Mesenchymal stem cell (in vitro differentiated cells and primary cell): ENCODE measurements around the gene GPR101.

ENCODE experiments used
- DNase-seq: peaks from one replicate; pipeline ENCODE4 v3.0.0-alpha.2; 2013
- H2AFZ ChIP-seq: one replicate; pipeline ENCODE4 v1.6.1; 2013; ENCODE audit warnings: low read depth, mild to moderate bottlenecking, control low read depth, inconsistent platforms, low read length, moderate library complexity
- H2AK5ac ChIP-seq: 2 replicates; pipeline ENCODE4 v1.6.1; 2013; ENCODE audit warnings: low read length, moderate library complexity, mild to moderate bottlenecking, inconsistent platforms; ENCODE audit not compliant: severe bottlenecking
- H2BK120ac ChIP-seq: one replicate; pipeline ENCODE4 v1.6.1; 2013; ENCODE audit warnings: low read depth, mild to moderate bottlenecking, inconsistent platforms, low read length, moderate library complexity
- H2BK12ac ChIP-seq, 2 experiments: one replicate each; pipeline ENCODE4 v1.6.1; 2013; ENCODE audit warnings: inconsistent platforms in 2 of 2, low read length in 2 of 2, mild to moderate bottlenecking in 2 of 2, moderate library complexity in 2 of 2, control low read depth in 1 of 2
- H2BK15ac ChIP-seq: one replicate; pipeline ENCODE4 v1.6.1; 2013; ENCODE audit warnings: mild to moderate bottlenecking, low read depth, inconsistent platforms; ENCODE audit not compliant: poor library complexity, severe bottlenecking
- H2BK5ac ChIP-seq: 2 replicates; pipeline ENCODE4 v1.6.1; 2013; ENCODE audit warnings: low read depth, mild to moderate bottlenecking, low read length, control low read depth, inconsistent platforms; ENCODE audit not compliant: poor library complexity, severe bottlenecking
- H3K14ac ChIP-seq, 2 experiments: one replicate each; pipeline ENCODE4 v1.6.1; 2013; ENCODE audit warnings: inconsistent platforms in 2 of 2, low read length in 2 of 2, control low read depth in 1 of 2, mild to moderate bottlenecking in 1 of 2, moderate library complexity in 1 of 2
- H3K18ac ChIP-seq, 2 experiments: one replicate each; pipeline ENCODE4 v1.6.1; 2013; ENCODE audit warnings: inconsistent platforms in 2 of 2, low read length in 2 of 2, control low read depth in 1 of 2, low read depth in 1 of 2, mild to moderate bottlenecking in 1 of 2
- H3K23ac ChIP-seq, 2 experiments: one replicate each; pipeline ENCODE4 v1.6.1; 2013; ENCODE audit warnings: inconsistent platforms in 2 of 2, low read length in 2 of 2, mild to moderate bottlenecking in 2 of 2, moderate library complexity in 2 of 2, control low read depth in 1 of 2
- H3K27ac ChIP-seq: 2 replicates; pipeline ENCODE4 v1.5.1; 2013; ENCODE audit warnings: mild to moderate bottlenecking, moderate library complexity, low read length, control low read depth, inconsistent platforms; ENCODE audit not compliant: poor library complexity, severe bottlenecking
- H3K27me3 ChIP-seq, 2 experiments: 2 replicates each; pipeline versions ENCODE4 v1.6.1 to v1.7.0; 2013; ENCODE audit warnings: low read length in 2 of 2, mild to moderate bottlenecking in 2 of 2, moderate library complexity in 2 of 2, control low read depth in 1 of 2, inconsistent platforms in 1 of 2; ENCODE audit not compliant: control insufficient read depth in 1 of 2, insufficient read depth in 1 of 2
- H3K36me3 ChIP-seq, 2 experiments: 2 replicates each; pipeline versions ENCODE4 v1.6.1 to v1.7.0; 2013; ENCODE audit warnings: low read length in 2 of 2, control low read depth in 1 of 2, inconsistent platforms in 1 of 2, low read depth in 1 of 2, mild to moderate bottlenecking in 1 of 2; ENCODE audit not compliant: insufficient read depth in 2 of 2, control insufficient read depth in 1 of 2
- H3K4ac ChIP-seq, 2 experiments: one replicate each; pipeline ENCODE4 v1.6.1; 2013; ENCODE audit warnings: inconsistent platforms in 2 of 2, low read length in 2 of 2, mild to moderate bottlenecking in 2 of 2, moderate library complexity in 2 of 2, control low read depth in 1 of 2, low read depth in 1 of 2
- H3K4me1 ChIP-seq: 2 replicates; pipeline ENCODE4 v1.6.1; 2013; ENCODE audit warnings: low read depth, low read length, control low read depth; ENCODE audit not compliant: control insufficient read depth, insufficient read depth
- H3K4me2 ChIP-seq: 2 replicates; pipeline ENCODE4 v1.6.1; 2013; ENCODE audit warnings: low read length, mild to moderate bottlenecking, inconsistent platforms; ENCODE audit not compliant: poor library complexity, severe bottlenecking
- H3K4me3 ChIP-seq, 2 experiments: 2 replicates each; pipeline versions ENCODE4 v1.5.1 to v1.7.0; 2013; ENCODE audit warnings: low read length in 2 of 2, mild to moderate bottlenecking in 2 of 2, control low read depth in 1 of 2, low read depth in 1 of 2; ENCODE audit not compliant: insufficient read depth in 1 of 2
- H3K79me1 ChIP-seq: replicated peaks from 2 replicates; pipeline ENCODE4 v1.6.1; 2013; ENCODE audit warnings: mild to moderate bottlenecking, control low read depth, low read length, inconsistent platforms; ENCODE audit not compliant: poor library complexity, severe bottlenecking
- H3K9ac ChIP-seq: 2 replicates; pipeline ENCODE4 v1.7.0; 2013; ENCODE audit warnings: mild to moderate bottlenecking, low read length, moderate library complexity
- H3K9me3 ChIP-seq: 2 replicates; pipeline ENCODE4 v1.7.0; 2013; ENCODE audit warnings: mild to moderate bottlenecking, low read length; ENCODE audit not compliant: control insufficient read depth
- H4K8ac ChIP-seq: one replicate; pipeline ENCODE4 v1.6.1; 2013; ENCODE audit warnings: inconsistent platforms, mild to moderate bottlenecking, low read length, moderate library complexity
- H4K91ac ChIP-seq: one replicate; pipeline ENCODE4 v1.6.1; 2013; ENCODE audit warnings: mild to moderate bottlenecking, low read length, inconsistent platforms
- WGBS: methylation state at CpG from one replicate; pipeline ENCODE4 v1.1.7; 2013; ENCODE audit warnings: mixed read lengths; 5-methylcytosine and 5-hydroxymethylcytosine counted together

The GPR101 gene

DNA sequence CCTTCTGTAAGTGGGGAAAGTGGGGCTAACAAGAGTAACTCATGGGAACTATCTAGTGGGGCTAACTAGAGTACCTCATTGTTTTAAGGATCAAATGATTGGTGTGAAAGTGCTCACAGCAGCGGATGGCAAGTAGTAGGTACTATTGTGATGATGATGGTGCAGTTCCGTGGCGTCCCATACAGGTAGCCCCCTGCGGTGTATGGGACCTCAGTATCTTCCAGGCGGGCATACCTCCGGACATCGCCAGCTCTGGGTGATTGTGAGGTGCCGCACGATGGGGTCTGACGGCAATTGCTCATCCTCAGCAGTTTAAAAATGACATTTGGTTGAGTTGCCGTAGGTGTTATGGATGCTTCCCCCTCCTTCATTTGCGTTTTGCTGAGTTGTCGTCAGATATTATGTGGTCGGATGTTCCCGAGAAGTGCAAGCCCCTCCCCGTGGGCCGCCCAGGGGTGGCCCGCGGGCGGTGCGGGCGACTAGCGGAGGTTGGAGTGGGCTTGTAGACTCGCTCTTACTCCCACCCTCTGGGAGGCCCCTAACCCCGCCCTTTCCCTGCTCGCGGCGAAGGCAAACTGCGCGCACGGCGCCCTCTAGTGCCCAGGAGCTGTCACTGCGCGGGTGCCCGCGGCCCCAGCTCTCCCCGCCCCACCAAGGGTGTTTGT is 18.3 kb upstream of the GPR101 start:
- no peaks in the 10 kb centered on the region for H3K36me3 ChIP-seq
- H2BK5ac ChIP-seq = no peak overlapping the region
- 6% methylated on average over 29 of the region's 37 CpGs for WGBS
- peak overlapping the region; percentile 67 for H3K9ac ChIP-seq
- H3K14ac ChIP-seq = no peak overlapping the region
- no peak overlapping the region for H3K4ac ChIP-seq
- H3K9me3 ChIP-seq = no peaks in the 10 kb centered on the region
- DNase-seq = peak; percentile 33
- no peak overlapping the region for H2BK12ac ChIP-seq
- peak overlapping the region; percentile 64 for H3K4me2 ChIP-seq
- peaks cover 8% of the 10 kb centered on the region for H3K4me1 ChIP-seq
- H2AFZ ChIP-seq = peak overlapping the region; percentile 44
- no peak overlapping the region for H2BK15ac ChIP-seq
- no peak overlapping the region for H3K23ac ChIP-seq
- H2BK120ac ChIP-seq = no peak overlapping the region
- no peak overlapping the region for H3K18ac ChIP-seq
- H3K4me3 ChIP-seq = peak overlapping the region; percentile 26 to 76
- no peak overlapping the region for H2AK5ac ChIP-seq
- H4K91ac ChIP-seq = no peak overlapping the region
- H3K27me3 ChIP-seq = peaks cover 18 to 58% of the 10 kb centered on the region in 2 experiments
- no peak overlapping the region for H4K8ac ChIP-seq
- no peaks in the 10 kb centered on the region for H3K79me1 ChIP-seq
- no peak overlapping the region for H3K27ac ChIP-seq

DNA sequence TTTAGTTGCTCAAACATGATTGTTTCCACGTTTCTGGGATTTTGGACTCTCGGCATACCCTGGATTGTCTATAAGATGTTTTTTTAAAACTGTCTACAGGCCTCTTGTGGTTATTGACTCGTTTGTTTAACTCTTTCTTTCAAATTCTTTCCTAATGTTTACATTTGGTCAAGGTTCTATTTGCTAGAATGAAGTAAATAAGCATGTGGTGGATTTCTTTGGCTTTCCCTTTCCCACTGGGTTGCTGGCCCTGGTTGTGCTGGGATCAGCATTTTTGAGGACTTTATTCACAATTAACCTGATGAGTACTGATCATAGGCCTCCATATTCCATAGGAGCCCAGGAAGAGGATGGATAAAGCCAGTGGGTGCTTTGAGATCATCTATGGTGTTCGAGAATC is 11.1 kb upstream of the GPR101 start:
- H4K91ac ChIP-seq = no peak overlapping the region
- H2BK120ac ChIP-seq = no peak overlapping the region
- H3K79me1 ChIP-seq = no peaks in the 10 kb centered on the region
- H3K23ac ChIP-seq = no peak overlapping the region
- H2BK15ac ChIP-seq = no peak overlapping the region
- no peak overlapping the region for H2BK5ac ChIP-seq
- no peaks in the 10 kb centered on the region for H3K9me3 ChIP-seq
- H3K14ac ChIP-seq = no peak overlapping the region
- H3K9ac ChIP-seq = no peak overlapping the region
- no peak overlapping the region for H3K4ac ChIP-seq
- H2AK5ac ChIP-seq = no peak overlapping the region
- H4K8ac ChIP-seq = no peak overlapping the region
- H3K18ac ChIP-seq = no peak overlapping the region
- H3K4me1 ChIP-seq = no peaks in the 10 kb centered on the region
- DNase-seq = no peak
- no peak overlapping the region for H3K27ac ChIP-seq
- no peak overlapping the region for H2AFZ ChIP-seq
- H2BK12ac ChIP-seq = no peak overlapping the region
- H3K27me3 ChIP-seq = peaks cover 0 to 8% of the 10 kb centered on the region in 2 experiments
- H3K4me3 ChIP-seq = no peak overlapping the region
- 70% methylated on average over 2 of the region's 4 CpGs for WGBS
- no peak overlapping the region for H3K4me2 ChIP-seq
- no peaks in the 10 kb centered on the region for H3K36me3 ChIP-seq

DNA sequence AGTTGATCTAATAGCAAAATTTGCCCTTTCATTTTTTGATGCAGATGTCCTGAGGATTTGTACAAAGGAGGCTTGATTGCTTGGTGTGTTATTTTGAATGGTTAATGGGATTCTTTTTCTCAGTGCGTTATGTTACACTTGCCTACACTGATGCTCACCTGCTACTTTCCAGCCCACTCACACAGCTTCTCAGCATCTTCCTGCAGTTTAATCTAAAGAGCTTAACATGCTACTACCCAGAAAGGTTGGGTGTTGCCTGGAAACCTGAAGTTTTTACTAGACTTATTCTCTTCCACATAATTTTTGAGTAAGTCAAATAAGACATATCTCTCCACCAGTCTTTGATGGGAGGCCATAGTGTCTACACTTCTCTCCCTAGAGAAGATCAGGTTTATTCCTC is 9.9 kb upstream of the GPR101 start:
- no peak overlapping the region for H3K9ac ChIP-seq
- H2AK5ac ChIP-seq = no peak overlapping the region
- no peak overlapping the region for H2BK5ac ChIP-seq
- no peak overlapping the region for H2BK12ac ChIP-seq
- H3K27ac ChIP-seq = no peak overlapping the region
- no peak overlapping the region for H3K14ac ChIP-seq
- H3K36me3 ChIP-seq = no peaks in the 10 kb centered on the region
- H3K9me3 ChIP-seq = no peaks in the 10 kb centered on the region
- peaks cover 0 to 3% of the 10 kb centered on the region in 2 experiments for H3K27me3 ChIP-seq
- H2AFZ ChIP-seq = no peak overlapping the region
- H3K23ac ChIP-seq = no peak overlapping the region
- no peak overlapping the region for H2BK120ac ChIP-seq
- WGBS = no CpG with 5 or more reads among the region's 1 CpG
- H3K18ac ChIP-seq = no peak overlapping the region
- H3K4me3 ChIP-seq = no peak overlapping the region
- no peaks in the 10 kb centered on the region for H3K4me1 ChIP-seq
- H3K4me2 ChIP-seq = no peak overlapping the region
- no peak overlapping the region for H4K91ac ChIP-seq
- H4K8ac ChIP-seq = no peak overlapping the region
- no peak overlapping the region for H2BK15ac ChIP-seq
- no peak for DNase-seq
- H3K79me1 ChIP-seq = no peaks in the 10 kb centered on the region
- H3K4ac ChIP-seq = no peak overlapping the region

DNA sequence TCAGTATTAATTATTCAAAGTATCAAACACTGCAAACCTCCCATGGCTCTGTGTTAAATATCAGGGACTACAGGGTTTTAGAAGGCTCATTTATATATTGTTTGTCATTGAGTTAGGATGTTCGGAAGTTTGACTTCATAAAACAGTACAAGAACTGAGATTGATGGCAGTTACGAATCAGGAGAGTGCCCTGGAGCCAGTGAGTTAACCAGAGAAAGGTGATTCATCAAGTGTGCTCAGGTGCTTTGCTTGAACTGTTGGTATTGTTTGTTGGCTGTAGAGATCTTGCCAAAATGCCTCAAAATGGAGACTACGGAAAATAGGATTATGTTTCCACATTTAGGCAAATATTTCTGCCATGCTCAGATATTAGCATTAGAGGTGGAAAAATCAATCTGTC is 7.5 kb upstream of the GPR101 start:
- Histone ChIP-seq H2BK120ac (no peak overlapping the region), H3K18ac (no peak overlapping the region), H2BK15ac (no peak overlapping the region), H3K4me1 (no peaks in the 10 kb centered on the region), H3K9ac (no peak overlapping the region), H3K36me3 (no peaks in the 10 kb centered on the region), H4K8ac (no peak overlapping the region), H3K4me2 (no peak overlapping the region), H3K9me3 (no peaks in the 10 kb centered on the region), H3K27me3 (peaks cover 5 to 12% of the 10 kb centered on the region in 2 experiments), H3K23ac (no peak overlapping the region), H2AK5ac (no peak overlapping the region), H3K4me3 (no peak overlapping the region), H2BK12ac (no peak overlapping the region), H3K79me1 (no peaks in the 10 kb centered on the region), H4K91ac (no peak overlapping the region), H2BK5ac (no peak overlapping the region), H3K14ac (no peak overlapping the region), H3K4ac (no peak overlapping the region), H2AFZ (no peak overlapping the region), H3K27ac (no peak overlapping the region)
- WGBS = 82% methylated on average over 3 of the region's 3 CpGs
- no peak for DNase-seq
